Heart left ventricle (tissue), 13 donors: ENCODE measurements around the gene C1QTNF12.
"Not testable (repeated sequence)": the region's sequence is repeated elsewhere in the genome, so short reads cannot be mapped to it uniquely, and the experiment has no call there.

ENCODE experiments used
- CTCF ChIP-seq, 12 donors: fragments of 200-600 bp; sonication (generic) in 4 of 12; IDR thresholded peaks; one replicate each; pipeline versions ENCODE4 v1.5.0 to v1.8.0; 2018 to 2022; ENCODE audit warnings: antibody characterized with exemption in 12 of 12, mild to moderate bottlenecking in 5 of 12
- POLR2A ChIP-seq, 2 donors: fragments of 450-650 bp; IDR thresholded peaks; one replicate each; pipeline ENCODE4 v1.6.1; 2017; ENCODE audit warnings: antibody characterized with exemption in 2 of 2, mild to moderate bottlenecking in 2 of 2, moderate library complexity in 2 of 2
- donor health status: ischemic (EF 13 %, LVEDD 7.1; RV severe dilation, severe dysfunction).
- donor health status: DM: no; HTN: yes; CAD: no.
- donor health status: DM: no; HTN: no; CAD: no.
- donor health status: ischemic (EF 25% LVEDD 6.9; RV normal size, moderate dysfunction).
- donor health status: ischemic (EF 25% LVEDD 5.7; RV mildly dilated, moderate dysfunction).
- donor health status: ischemic (EF 35%, LVEDD 5.7; RV mildly dilated, moderate dysfunction).
- donor health status: nonischemic (EF 11% LVEDD 7.7; RV severe dilation, severe dysfunction).
- donor health status: DM: yes; HTN: yes; CAD: no.
- donor health status: PGD.
- donor health status: ischemic (EF 29% LVEDD 5.4; RV normal size, mild dysfunction).
- donor health status: nonischemic (EF 23%, LVEDD 6.1; RV moderate dilation, normal function).

GRCh38 chr1:1248009-1248913, 1.7 kb upstream of the C1QTNF12 start:
- not testable (repeated sequence) for TF ChIP-seq CTCF, POLR2A (IDR thresholded peaks at IDR 0.05)
